Motor neuron (in vitro differentiated cells): Measurements from ENCODE around the gene MC5R. TPM values are rescaled to one million over a fixed set of nuclear protein-coding genes. Genes with fewer than 3 reads are reported as not detected.

Source experiments
- ATAC-seq, 8 experiments: fragments of 200-7000 bp; cut with Tn5 transposase; replicated peaks in 6 of 8; 2 replicates each; pipeline ENCODE4 v1.8.0; 2021; ENCODE audit warnings: mild to moderate bottlenecking in 8 of 8, moderate library complexity in 8 of 8
- H3K27ac ChIP-seq, 2 donors: fragments of 250-450 bp; sonication (Bioruptor Pico); 2 replicates each; pipeline ENCODE4 v1.9.0; 2021; ENCODE audit warnings: antibody characterized with exemption in 2 of 2, mild to moderate bottlenecking in 2 of 2, moderate library complexity in 1 of 2
- H3K4me1 ChIP-seq, 2 donors: fragments of 250-450 bp; sonication (Bioruptor Pico); replicated peaks in 1 of 2; 2 replicates each; pipeline ENCODE4 v1.6.1; 2021; ENCODE audit warnings: antibody characterized with exemption in 2 of 2, mild to moderate bottlenecking in 2 of 2, moderate library complexity in 1 of 2
- H3K4me3 ChIP-seq, 5 donors: fragments of 250-450 bp; sonication (Bioruptor Pico); 2 replicates each; pipeline ENCODE4 v1.9.0; 2021; ENCODE audit warnings: antibody characterized with exemption in 5 of 5, mild to moderate bottlenecking in 5 of 5, moderate library complexity in 4 of 5
- WGBS, 10 experiments: fragments of 450-650 bp; shearing (Covaris generic); methylation state at CpG; one replicate each; pipeline ENCODE4 v1.0.0; 2022; 5-methylcytosine and 5-hydroxymethylcytosine counted together
- in situ Hi-C, 9 experiments: fragments of 400-800 bp; cut with MboI; loops; one replicate each; pipeline ENCODE4 v1.15.0; 2021; ENCODE audit warnings: low sequenced_read_pairs in 9 of 9, low pct_unique_long_range_greater_than_20kb in 2 of 9; ENCODE audit not compliant: unreplicated experiment in 9 of 9
- total RNA-seq, 8 experiments: library from RNA; unstranded; fragments of 300-600 nt; gene quantifications; 2 replicates each; pipeline versions ENCODE4 v1.2.3 to v1.2.4, GENCODE V29; 2022

The MC5R gene
- under 1 TPM in 2 of 8 experiments, not detected in 6; 0.13 to 0.38 TPM for total RNA-seq

DNA sequence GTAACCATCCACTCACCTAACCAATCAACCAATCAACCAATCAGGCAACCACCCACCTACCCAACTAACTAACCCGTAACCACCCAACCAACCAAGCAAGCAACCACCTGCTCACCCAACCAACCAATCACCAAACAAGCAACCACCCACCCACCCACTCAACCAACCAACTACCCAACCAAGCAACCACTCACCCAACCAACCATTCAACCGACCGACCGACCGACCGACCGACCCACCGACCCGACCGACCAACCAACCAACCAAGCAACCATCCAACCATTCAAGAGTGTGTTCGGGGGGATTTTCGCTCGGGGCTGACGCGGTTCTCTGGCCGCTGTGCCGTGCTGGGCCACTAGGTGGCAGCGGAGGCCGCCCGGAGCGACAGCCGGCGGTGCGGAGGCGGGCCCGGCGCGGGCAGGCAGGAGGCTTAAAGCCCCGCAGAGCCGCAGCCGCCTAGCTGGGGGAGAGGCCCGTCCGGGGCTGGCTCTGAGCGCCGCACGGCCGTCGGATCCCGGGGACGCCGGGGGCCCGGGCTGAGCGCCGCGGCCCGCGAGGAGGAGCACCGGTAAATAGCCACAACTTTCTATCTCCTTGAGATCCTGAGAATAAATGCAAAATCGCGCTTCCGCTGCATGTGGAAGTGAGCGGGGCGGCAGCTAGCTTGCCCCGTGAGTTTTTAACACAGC lies at the start of gene MC5R:
MC5R (plus strand) TSS at position 443 of the 689 bp plus-strand sequence. CDS start 1,617 bp downstream, outside the sequence.
- no peaks in the 10 kb centered on the region for H3K4me1 ChIP-seq
- H3K4me3 ChIP-seq: peak within 1 kb of the TSS; percentile 11 to 40 (median 28)
- 0 to 19% (median 2%) methylated on average over 2 to 32 of the region's 54 CpGs; no CpG with 5 or more reads in 2 of the 10 experiments for WGBS, 10 experiments
- in situ Hi-C loops: loop anchor here in 5 of 9 experiments (10.0 to 25.0 kb wide), 3 partner anchors 88 to 263 kb away; partner anchors contain the start of gene MC2R (in 1 of the 5)
- H3K27ac ChIP-seq: no peak within 1 kb of the TSS
- ATAC-seq: peak; percentile 88 to 99 (median 96)

DNA sequence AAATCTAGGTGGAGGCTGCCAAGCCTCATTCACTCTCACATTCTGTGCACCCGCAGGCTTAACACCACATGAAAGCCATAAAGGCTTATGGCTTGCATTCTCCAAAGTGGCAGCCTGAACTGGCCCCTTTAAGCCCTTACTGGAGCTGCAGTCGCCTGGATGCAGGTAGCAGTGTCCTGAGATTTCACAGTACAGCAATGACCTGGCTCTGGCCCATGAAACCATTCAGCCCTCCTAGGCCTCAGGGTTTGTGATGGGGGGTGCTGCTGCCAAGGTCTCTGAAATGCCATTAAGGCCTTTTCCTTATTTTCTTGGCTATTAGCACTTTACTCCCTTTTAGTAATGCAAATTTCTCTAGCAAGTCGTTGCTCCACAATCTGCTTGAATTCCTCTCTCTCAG lies 48.9 kb upstream of the MC5R start:
- no peaks in the 10 kb centered on the region for H3K4me1 ChIP-seq
- H3K27ac ChIP-seq: no peak overlapping the region
- WGBS, 10 experiments: 0 to 61% (median 0%) methylated on average over 1 to 2 of the region's 3 CpGs; no CpG with 5 or more reads in 1 of the 10 experiments
- ATAC-seq: no peak
- H3K4me3 ChIP-seq: no peak overlapping the region
- in situ Hi-C loops: no loop called here

DNA sequence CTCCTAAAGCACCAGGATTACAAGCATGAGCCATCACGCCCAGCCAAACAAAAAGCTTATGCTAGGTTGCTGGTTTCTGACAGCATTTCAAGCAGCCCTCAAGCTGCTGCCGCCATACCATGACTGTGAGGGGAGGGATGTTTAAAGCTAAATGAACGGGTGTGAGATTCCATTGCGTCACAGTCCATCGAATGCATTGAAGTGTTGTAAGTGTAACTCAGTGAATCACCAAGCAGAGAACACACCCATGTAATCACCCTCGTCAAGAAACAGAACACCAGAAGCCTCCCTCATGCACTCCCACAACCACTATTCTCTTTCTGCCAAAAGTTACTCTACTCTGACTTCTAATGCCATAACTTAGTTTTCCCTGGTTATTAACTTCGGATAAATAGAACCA lies 32.8 kb upstream of the MC5R start:
- 11 to 86% (median 69%) methylated on average over 1 to 7 of the region's 7 CpGs; no CpG with 5 or more reads in 1 of the 10 experiments for WGBS, 10 experiments
- Histone ChIP-seq H3K4me1 (no peaks in the 10 kb centered on the region), H3K27ac (no peak overlapping the region), H3K4me3 (no peak overlapping the region)
- in situ Hi-C loops: no loop called here
- peak in 2 of 8 experiments; percentile 97 to 99 for ATAC-seq

DNA sequence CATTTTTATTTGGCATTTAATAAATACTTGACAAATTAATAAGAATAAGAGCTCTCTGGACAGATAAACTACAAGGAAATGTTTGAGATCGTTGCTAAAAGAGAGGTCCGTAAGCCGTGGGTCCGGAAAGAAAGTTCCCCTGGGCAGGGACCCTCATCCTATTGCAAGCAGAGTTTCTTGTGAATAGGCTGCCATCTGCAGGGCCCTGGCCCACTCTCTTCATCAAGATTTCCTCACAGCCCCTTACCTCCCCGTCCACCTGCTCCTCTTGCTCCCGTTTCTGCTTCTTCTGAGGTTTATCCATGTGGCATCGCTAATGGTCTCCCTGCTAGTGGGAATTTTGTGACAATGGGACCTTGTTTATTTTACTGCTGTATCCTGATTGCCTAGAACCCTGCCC lies 30.1 kb upstream of the MC5R start:
- in situ Hi-C loops: no loop called here
- 22 to 68% (median 33%) methylated on average over 3 to 7 of the region's 7 CpGs; no CpG with 5 or more reads in 1 of the 10 experiments for WGBS, 10 experiments
- ATAC-seq: no peak
- H3K4me3 ChIP-seq: no peak overlapping the region
- no peak overlapping the region for H3K27ac ChIP-seq
- no peaks in the 10 kb centered on the region for H3K4me1 ChIP-seq

DNA sequence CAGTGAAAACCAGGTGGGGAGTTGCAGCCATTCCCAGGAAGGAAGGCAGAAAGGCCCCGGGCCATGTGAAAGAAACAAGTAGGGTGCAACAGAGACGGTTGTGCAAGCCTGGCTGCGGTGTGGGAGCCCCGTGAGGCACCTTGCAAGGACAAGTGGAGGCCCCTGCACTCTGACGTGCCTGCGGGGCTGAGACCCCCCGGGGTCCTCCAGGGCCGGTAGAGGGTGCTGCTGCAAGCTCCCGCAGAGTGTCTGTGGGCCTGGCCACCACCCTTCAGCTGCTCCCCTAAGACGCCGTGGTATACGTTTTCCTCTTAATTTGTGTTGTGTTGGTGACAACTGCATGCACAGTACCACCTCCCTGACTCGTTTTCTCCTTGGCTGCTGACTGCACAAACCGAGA lies 27.4 kb upstream of the MC5R start:
- H3K4me3 ChIP-seq: no peak overlapping the region
- WGBS, 10 experiments: 0 to 70% (median 40%) methylated on average over 1 to 6 of the region's 14 CpGs; no CpG with 5 or more reads in 3 of the 10 experiments
- H3K27ac ChIP-seq: no peak overlapping the region
- no peaks in the 10 kb centered on the region for H3K4me1 ChIP-seq
- in situ Hi-C loops: no loop called here
- no peak for ATAC-seq

DNA sequence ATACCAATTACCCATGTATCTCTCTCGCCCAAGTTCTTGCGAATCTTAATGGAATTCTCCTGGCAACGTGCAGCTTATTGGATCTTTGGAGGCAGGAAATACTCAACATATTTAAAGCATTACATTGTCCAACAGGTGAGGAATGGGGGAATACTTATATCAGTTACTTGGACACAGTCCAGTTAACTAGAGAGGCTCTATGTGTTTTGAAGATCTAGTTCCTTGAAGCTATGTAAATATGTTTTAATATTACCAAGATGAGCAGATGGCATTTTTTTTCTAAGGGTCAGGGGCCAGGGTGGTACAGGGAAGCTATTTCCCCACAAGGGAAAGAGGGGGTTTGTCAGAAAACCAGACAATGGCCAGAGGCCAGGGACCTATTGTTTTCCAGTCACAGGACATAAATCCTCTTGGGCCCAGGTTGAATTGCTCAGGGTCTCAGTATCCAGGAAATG lies 26.8 kb upstream of the MC5R start:
- WGBS, 10 experiments: 0 to 84% (median 72%) methylated on average over 2 to 3 of the region's 3 CpGs; no CpG with 5 or more reads in 3 of the 10 experiments
- Histone ChIP-seq H3K27ac (no peak overlapping the region), H3K4me3 (no peak overlapping the region), H3K4me1 (no peaks in the 10 kb centered on the region)
- in situ Hi-C loops: no loop called here
- no peak for ATAC-seq

DNA sequence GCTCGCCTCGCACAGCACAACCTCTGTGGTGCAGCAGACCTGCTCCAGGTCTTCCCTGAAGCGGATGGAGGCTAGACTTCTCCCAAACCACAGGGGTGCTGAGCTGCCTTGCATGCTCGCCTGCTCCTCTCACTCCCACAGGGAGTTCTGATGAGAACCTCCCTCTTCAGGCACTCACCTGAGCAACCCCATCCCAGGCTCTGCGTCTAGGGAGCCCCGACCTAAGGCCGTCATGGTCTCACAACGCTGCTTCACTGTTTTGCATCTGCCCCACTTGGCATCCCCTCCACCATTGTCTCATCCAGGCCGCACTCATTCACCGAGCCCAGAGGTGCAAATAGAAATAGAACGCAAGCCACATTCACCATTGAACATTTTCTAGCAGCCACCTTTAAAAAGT lies 24.6 kb upstream of the MC5R start:
- WGBS, 10 experiments: 20 to 100% (median 84%) methylated on average over 1 to 6 of the region's 11 CpGs; no CpG with 5 or more reads in 4 of the 10 experiments
- Histone ChIP-seq H3K4me1 (no peaks in the 10 kb centered on the region), H3K27ac (no peak overlapping the region), H3K4me3 (no peak overlapping the region)
- no peak for ATAC-seq
- in situ Hi-C loops: no loop called here

DNA sequence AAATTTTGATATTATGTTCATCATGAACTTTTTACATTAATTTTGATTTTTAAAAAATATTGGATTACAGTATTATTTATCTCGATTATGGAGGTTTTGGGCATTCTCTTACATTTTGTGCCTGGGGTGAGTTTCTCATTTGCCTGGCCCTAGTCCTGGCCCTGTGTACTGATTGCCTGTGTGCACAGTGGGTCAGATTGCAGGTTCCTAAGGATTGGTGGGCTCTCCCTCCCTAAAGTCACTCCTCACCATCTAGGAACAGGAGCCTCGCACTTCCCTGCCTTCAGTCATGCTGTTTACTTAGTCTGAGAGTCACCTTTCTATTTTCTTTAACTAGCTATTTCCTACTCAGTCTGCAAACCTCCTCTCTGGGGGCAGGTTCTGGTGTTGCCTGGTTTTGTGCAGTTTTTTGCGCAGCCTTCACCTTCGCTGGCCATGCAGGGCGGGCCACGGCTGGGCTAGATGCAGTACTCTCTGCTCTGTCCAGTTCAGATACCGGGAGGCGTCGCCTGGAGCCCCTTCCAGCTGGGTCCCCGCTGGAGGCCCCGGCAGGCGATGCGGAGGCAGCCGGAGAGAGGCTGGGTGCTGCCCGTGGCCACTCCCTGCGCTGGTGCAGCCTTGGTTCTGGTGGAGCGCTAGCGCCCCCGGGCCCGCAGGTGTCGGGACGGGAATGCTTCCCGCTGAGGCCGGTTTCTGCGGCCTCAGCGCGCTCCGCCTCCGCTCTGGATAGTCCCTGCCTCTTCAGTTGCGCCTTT lies 23.3 kb upstream of the MC5R start:
- in situ Hi-C loops: loop anchor here in 3 of 9 experiments (25.0 kb wide), 2 partner anchors 112 to 287 kb away; partner anchors contain the start of gene MC2R (in 1 of the 3)
- WGBS, 10 experiments: 1 to 93% (median 39%) methylated on average over 2 to 12 of the region's 30 CpGs; no CpG with 5 or more reads in 1 of the 10 experiments
- Histone ChIP-seq H3K4me1 (no peaks in the 10 kb centered on the region), H3K4me3 (peak overlapping the region in 4 of 5 donors; percentile 11 to 23 (median 20)), H3K27ac (no peak overlapping the region)
- ATAC-seq: peak; percentile 99 to 100 (median 99)

DNA sequence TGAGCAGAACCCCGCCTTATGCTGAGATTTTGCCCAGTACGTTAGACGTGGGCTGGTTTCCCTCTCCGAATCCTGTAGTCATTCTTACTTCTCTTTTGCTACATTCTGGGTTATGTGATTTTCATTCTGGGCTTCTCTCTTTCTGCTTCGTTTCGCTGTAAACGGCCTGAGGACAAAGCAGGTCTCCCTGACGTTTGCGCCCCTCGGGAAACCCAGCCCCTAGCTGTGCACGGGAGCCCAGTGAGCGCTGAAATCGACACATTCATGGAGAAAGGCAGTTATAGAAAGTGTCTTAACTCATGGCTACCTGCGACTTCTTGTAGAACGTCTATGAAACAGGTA lies 22.7 kb upstream of the MC5R start:
- ATAC-seq: peak in 5 of 8 experiments; percentile 35 to 60 (median 50)
- 0 to 35% (median 19%) methylated on average over 2 to 13 of the region's 15 CpGs; no CpG with 5 or more reads in 2 of the 10 experiments for WGBS, 10 experiments

DNA sequence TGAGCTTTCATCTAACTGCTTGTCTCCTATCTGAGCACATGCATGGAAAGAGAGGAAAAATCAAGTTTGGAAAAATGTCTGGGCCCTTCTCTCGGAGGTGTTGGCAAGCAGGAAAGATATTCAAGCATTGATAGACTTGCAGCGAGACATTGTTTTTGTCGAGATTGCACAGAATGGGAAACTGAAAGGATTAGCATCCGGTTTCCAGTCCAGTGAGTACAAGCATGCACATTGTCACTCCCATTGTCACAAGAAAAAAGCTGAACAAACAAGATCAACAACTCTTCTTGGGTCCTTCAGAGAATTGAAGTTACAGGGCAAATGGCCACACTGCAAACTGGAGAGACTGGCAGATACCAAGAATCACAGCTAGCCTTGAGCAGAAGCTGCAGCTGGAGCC lies 19.6 kb upstream of the MC5R start:
- H3K27ac ChIP-seq: no peak overlapping the region
- in situ Hi-C loops: loop anchor here in 3 of 9 experiments (25.0 kb wide), 2 partner anchors 108 to 283 kb away; partner anchors contain the start of gene MC2R (in 1 of the 3)
- H3K4me1 ChIP-seq: no peaks in the 10 kb centered on the region
- H3K4me3 ChIP-seq: no peak overlapping the region
- ATAC-seq: no peak
- 48 to 94% (median 62%) methylated on average over 1 to 4 of the region's 4 CpGs; no CpG with 5 or more reads in 1 of the 10 experiments for WGBS, 10 experiments

More for the DNA sequence above, 22.7 kb upstream of the MC5R start:
- Histone ChIP-seq H3K4me3 (peak overlapping the region in 4 of 5 donors; percentile 11 to 23 (median 20)), H3K27ac (no peak overlapping the region), H3K4me1 (no peaks in the 10 kb centered on the region)
- in situ Hi-C loops: loop anchor here in 3 of 9 experiments (25.0 kb wide), 2 partner anchors 111 to 286 kb away; partner anchors contain the start of gene MC2R (in 1 of the 3)

DNA sequence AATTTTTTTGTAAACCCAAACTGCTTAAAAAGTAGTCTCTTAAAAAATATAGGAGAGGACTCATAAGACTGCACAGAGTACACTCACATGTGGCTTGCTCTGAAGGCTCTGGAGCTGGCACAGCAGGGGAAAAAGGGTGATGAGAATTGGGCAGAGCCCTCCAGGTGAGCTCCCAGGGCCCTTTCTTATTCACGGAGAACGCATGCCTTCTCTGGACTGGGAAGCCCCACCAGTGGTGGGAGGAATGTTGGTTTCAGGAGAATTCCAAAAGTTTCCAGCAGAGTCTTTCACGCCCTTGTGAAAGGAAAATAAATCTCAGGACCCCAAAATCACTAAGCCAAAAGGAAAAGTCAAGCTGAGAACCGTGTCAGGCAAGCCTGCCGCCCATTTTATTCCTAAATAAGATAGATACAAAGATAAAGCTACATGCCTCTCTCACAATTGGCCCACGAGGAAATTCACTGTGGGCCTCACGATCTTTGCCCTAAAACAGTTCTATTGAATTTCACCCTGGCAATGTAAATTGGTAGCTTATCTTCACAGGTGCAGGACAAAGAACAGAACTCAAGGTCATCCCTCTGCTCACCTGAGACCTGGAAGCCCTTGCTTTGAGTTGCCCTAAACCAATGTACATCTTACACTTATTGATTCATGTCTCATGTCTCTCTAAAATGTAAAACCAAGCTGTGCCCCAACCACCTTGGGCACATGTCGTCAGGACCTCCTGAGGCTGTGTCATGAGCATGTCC lies 15.5 kb upstream of the MC5R start:
- 16 to 83% (median 37%) methylated on average over 1 to 8 of the region's 8 CpGs; no CpG with 5 or more reads in 1 of the 10 experiments for WGBS, 10 experiments
- H3K4me3 ChIP-seq: no peak overlapping the region
- no peak for ATAC-seq
- H3K4me1 ChIP-seq: no peaks in the 10 kb centered on the region
- no peak overlapping the region for H3K27ac ChIP-seq
- in situ Hi-C loops: loop anchor here in 3 of 9 experiments (25.0 kb wide), 2 partner anchors 104 to 279 kb away; partner anchors contain the start of gene MC2R (in 1 of the 3)

DNA sequence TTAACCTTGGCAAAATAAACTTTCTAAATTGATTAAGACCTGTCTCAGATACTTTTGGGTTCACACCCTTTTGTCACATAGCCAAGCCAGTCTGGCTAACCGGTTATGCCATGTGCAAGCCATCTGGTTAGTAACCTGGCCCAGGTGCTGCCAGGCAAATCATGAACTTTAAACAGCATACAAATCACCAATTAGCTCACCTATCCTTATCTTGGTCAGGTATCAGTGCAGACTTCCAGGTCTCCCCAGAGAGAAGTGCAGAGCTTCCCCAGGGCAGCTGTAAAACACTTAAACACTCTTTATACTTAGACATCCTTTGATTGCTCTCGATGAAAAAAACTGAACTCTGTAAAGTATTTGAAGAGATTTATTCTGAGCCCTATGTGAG lies 14.9 kb upstream of the MC5R start:
- 0 to 95% (median 78%) methylated on average over 1 to 2 of the region's 2 CpGs; no CpG with 5 or more reads in 4 of the 10 experiments for WGBS, 10 experiments
- in situ Hi-C loops: loop anchor here in 3 of 9 experiments (25.0 kb wide), 2 partner anchors 103 to 278 kb away; partner anchors contain the start of gene MC2R (in 1 of the 3)
- no peak overlapping the region for H3K27ac ChIP-seq
- no peak overlapping the region for H3K4me3 ChIP-seq
- no peak for ATAC-seq
- H3K4me1 ChIP-seq: no peaks in the 10 kb centered on the region
